Measurements from ENCODE around the gene PMP22. TPM values are rescaled to one million over a fixed set of nuclear protein-coding genes. Genes with fewer than 3 reads are reported as not detected.

PMP22 gene
- total and polyA plus RNA-seq, 2 of the 13 experiments (the other 11 are each of a cell fraction or from before 2014, with no cell fraction given) = 5.7 to 6.2 TPM

- TF ChIP-seq, protein P1, sequence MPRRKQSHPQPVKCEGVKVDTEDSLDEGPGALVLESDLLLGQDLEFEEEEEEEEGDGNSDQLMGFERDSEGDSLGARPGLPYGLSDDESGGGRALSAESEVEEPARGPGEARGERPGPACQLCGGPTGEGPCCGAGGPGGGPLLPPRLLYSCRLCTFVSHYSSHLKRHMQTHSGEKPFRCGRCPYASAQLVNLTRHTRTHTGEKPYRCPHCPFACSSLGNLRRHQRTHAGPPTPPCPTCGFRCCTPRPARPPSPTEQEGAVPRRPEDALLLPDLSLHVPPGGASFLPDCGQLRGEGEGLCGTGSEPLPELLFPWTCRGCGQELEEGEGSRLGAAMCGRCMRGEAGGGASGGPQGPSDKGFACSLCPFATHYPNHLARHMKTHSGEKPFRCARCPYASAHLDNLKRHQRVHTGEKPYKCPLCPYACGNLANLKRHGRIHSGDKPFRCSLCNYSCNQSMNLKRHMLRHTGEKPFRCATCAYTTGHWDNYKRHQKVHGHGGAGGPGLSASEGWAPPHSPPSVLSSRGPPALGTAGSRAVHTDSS (CRISPR knock-in tag; conservative IDR thresholded peaks at IDR 0.05) = no peak
- no peak for TF ChIP-seq SIN3B (IDR thresholded peaks at IDR 0.05; ENCODE audit: low read length)
- no peak for TF ChIP-seq ZNF598 (CRISPR knock-in tag; IDR thresholded peaks at IDR 0.05; ENCODE audit: borderline replicate concordance)
- no peak for TF ChIP-seq NR2C2 (CRISPR knock-in tag; IDR thresholded peaks at IDR 0.05; ENCODE audit: borderline replicate concordance)
- no peak for TF ChIP-seq ZNF296 (CRISPR knock-in tag; conservative IDR thresholded peaks at IDR 0.05)
- TF ChIP-seq, protein P2, sequence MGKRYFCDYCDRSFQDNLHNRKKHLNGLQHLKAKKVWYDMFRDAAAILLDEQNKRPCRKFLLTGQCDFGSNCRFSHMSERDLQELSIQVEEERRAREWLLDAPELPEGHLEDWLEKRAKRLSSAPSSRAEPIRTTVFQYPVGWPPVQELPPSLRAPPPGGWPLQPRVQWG (CRISPR knock-in tag; IDR thresholded peaks at IDR 0.05; ENCODE audit: borderline replicate concordance, low read depth) = no peak
- peak; percentile 10; the same call in 1 of the 2 replicates for TF ChIP-seq FOSL2 (CRISPR knock-in tag; IDR thresholded peaks at IDR 0.05)
- TF ChIP-seq ZFP62 (CRISPR knock-in tag; IDR thresholded peaks at IDR 0.05) = no peak
- no peak for TF ChIP-seq RORA (CRISPR knock-in tag; IDR thresholded peaks at IDR 0.05)
- no peak for TF ChIP-seq NFIB (CRISPR knock-in tag; IDR thresholded peaks at IDR 0.05; ENCODE audit: borderline replicate concordance)
- no peak for TF ChIP-seq DMAP1 (CRISPR knock-in tag; IDR thresholded peaks at IDR 0.05)
- TF ChIP-seq HDAC2 (CRISPR knock-in tag; IDR thresholded peaks at IDR 0.05) = 0 out of 2 replicates have a peak, but pooled peaks have one; percentile 15
- peak; percentile 55; the same call in 1 of the 2 replicates for TF ChIP-seq ZMYM4 (CRISPR knock-in tag; IDR thresholded peaks at IDR 0.05)
- no peak for TF ChIP-seq ZNF709 (CRISPR knock-in tag; IDR thresholded peaks at IDR 0.05)
- no peak for TF ChIP-seq SATB2 (CRISPR knock-in tag; IDR thresholded peaks at IDR 0.05)
- TF ChIP-seq SYNCRIP (IDR thresholded peaks at IDR 0.05; ENCODE audit: insufficient read depth, low read depth, low read length) = no peak
- peak; percentile 40 for TF ChIP-seq ZBTB7B (CRISPR knock-in tag; IDR thresholded peaks at IDR 0.05)
- no peak for TF ChIP-seq MTF1 (CRISPR knock-in tag; IDR thresholded peaks at IDR 0.05)
- no peak for TF ChIP-seq ZNF234 (CRISPR knock-in tag; conservative IDR thresholded peaks at IDR 0.05)
- TF ChIP-seq SAP130 (CRISPR knock-in tag; IDR thresholded peaks at IDR 0.05; ENCODE audit: low read depth) = peak; percentile 58; the same call in 1 of the 2 replicates
- no peak for TF ChIP-seq GZF1 (CRISPR knock-in tag; IDR thresholded peaks at IDR 0.05)
- no peak for TF ChIP-seq ZNF180 (CRISPR knock-in tag; IDR thresholded peaks at IDR 0.05; ENCODE audit: borderline replicate concordance, low read depth)
- no peak for TF ChIP-seq EED (CRISPR knock-in tag; IDR thresholded peaks at IDR 0.05)
- TF ChIP-seq REXO4 (CRISPR knock-in tag; IDR thresholded peaks at IDR 0.05; ENCODE audit: borderline replicate concordance) = no peak
- TF ChIP-seq ZNF839 (CRISPR knock-in tag; IDR thresholded peaks at IDR 0.05; ENCODE audit: borderline replicate concordance) = no peak
- TF ChIP-seq SSRP1 (CRISPR knock-in tag; IDR thresholded peaks at IDR 0.05) = no peak
- TF ChIP-seq PPARG (CRISPR knock-in tag; conservative IDR thresholded peaks at IDR 0.05) = no peak
- TF ChIP-seq ETV5 (CRISPR knock-in tag; IDR thresholded peaks at IDR 0.05; ENCODE audit: borderline replicate concordance) = no peak
- TF ChIP-seq JUND (CRISPR knock-in tag; IDR thresholded peaks at IDR 0.05) = peak; percentile 37; the same call in 1 of the 2 replicates
- no peak for TF ChIP-seq ZNF546 (CRISPR knock-in tag; conservative IDR thresholded peaks at IDR 0.05)
- TF ChIP-seq MED1 (CRISPR knock-in tag; IDR thresholded peaks at IDR 0.05) = no peak; the same call in 1 of the 2 replicates
- TF ChIP-seq MYNN (CRISPR knock-in tag; IDR thresholded peaks at IDR 0.05; ENCODE audit: low read depth) = no peak
Measured at GRCh38 chr17:15260376-15261257, 4.5 kb downstream of the PMP22 start (continued).

Measured in HepG2 (cell line).